OCI-LY7 (cell line): Measurements from ENCODE around the gene BBS4.

ENCODE experiments used
- CTCF ChIP-seq: fragments of 200-600 bp; sonication (generic); conservative IDR thresholded peaks from 2 replicates; pipeline ENCODE4 v1.5.1; 2014; ENCODE audit warnings: mild to moderate bottlenecking, antibody characterized with exemption, low read length, moderate library complexity, mixed read lengths
- EZH2phosphoT487 ChIP-seq: fragments of 200-600 bp; sonication (generic); IDR thresholded peaks from 2 replicates; pipeline ENCODE4 v1.6.1; 2018; ENCODE audit warnings: low read depth, borderline replicate concordance, mild to moderate bottlenecking, mixed run types, antibody characterized with exemption, low read length, moderate library complexity, mixed read lengths

- no peak for TF ChIP-seq CTCF
- TF ChIP-seq EZH2phosphoT487, result no peak
Observed at GRCh38 chr15:72685925-72686794, at the start of gene BBS4, which contains the start of gene HIGD2B.
